Measurements from ENCODE around the gene ATP9B.
A peak's percentile ranks its signal among the peaks of the same experiment; 100 is the strongest.

ATP9B gene

GRCh38 chr18:79178113-79178531, 108.9 kb downstream of the ATP9B start:
- Histone ChIP-seq H3K36me3 (ENCODE audit: insufficient read depth, insufficient read length, low read length) (peaks cover 9% of the 10 kb centered on the region), H3K4me3 (ENCODE audit: insufficient read length, low read depth) (no peak overlapping the region), H3K4me1 (ENCODE audit: insufficient read depth, insufficient read length) (no peaks in the 10 kb centered on the region), H3K27me3 (ENCODE audit: insufficient read depth, insufficient read length) (no peaks in the 10 kb centered on the region), H3K9me3 (ENCODE audit: insufficient read depth, low read length) (no peaks in the 10 kb centered on the region), H3K9ac (ENCODE audit: insufficient read length, low read depth) (no peak overlapping the region)
- TF ChIP-seq SUZ12 (IDR thresholded peaks at IDR 0.05; ENCODE audit: extremely low read depth, insufficient read depth, insufficient read length) (no peak), ZNF274 (IDR thresholded peaks at IDR 0.05; ENCODE audit: low read depth, low read length) (no peak), YY1 (IDR thresholded peaks at IDR 0.05; ENCODE audit: insufficient read depth, insufficient read length) (no peak)
- no peak for DNase-seq (ENCODE audit: low read depth, low spot score)

GRCh38 chr18:79182047-79182713, 113.0 kb downstream of the ATP9B start:
- H3K9ac ChIP-seq (ENCODE audit: insufficient read length, low read depth) = no peak overlapping the region
- H3K4me1 ChIP-seq (ENCODE audit: insufficient read depth, insufficient read length) = no peaks in the 10 kb centered on the region

GRCh38 chr18:79185648-79186047, 116.5 kb downstream of the ATP9B start:
- Histone ChIP-seq H3K4me1 (ENCODE audit: insufficient read depth, insufficient read length) (no peaks in the 10 kb centered on the region), H3K9me3 (ENCODE audit: insufficient read depth, low read length) (no peaks in the 10 kb centered on the region), H3K36me3 (ENCODE audit: insufficient read depth, insufficient read length, low read length) (no peaks in the 10 kb centered on the region), H3K4me3 (ENCODE audit: insufficient read length, low read depth) (no peak overlapping the region), H3K27me3 (ENCODE audit: insufficient read depth, insufficient read length) (no peaks in the 10 kb centered on the region), H3K9ac (ENCODE audit: insufficient read length, low read depth) (no peak overlapping the region)
- TF ChIP-seq SUZ12 (IDR thresholded peaks at IDR 0.05; ENCODE audit: extremely low read depth, insufficient read depth, insufficient read length) (no peak), ZNF274 (IDR thresholded peaks at IDR 0.05; ENCODE audit: low read depth, low read length) (no peak), YY1 (IDR thresholded peaks at IDR 0.05; ENCODE audit: insufficient read depth, insufficient read length) (no peak)
- DNase-seq (ENCODE audit: low read depth, low spot score) = no peak

More at GRCh38 chr18:79182047-79182713, 113.0 kb downstream of the ATP9B start:
- DNase-seq (ENCODE audit: low read depth, low spot score) = peak; percentile 46
- Histone ChIP-seq H3K27me3 (ENCODE audit: insufficient read depth, insufficient read length) (no peaks in the 10 kb centered on the region), H3K9me3 (ENCODE audit: insufficient read depth, low read length) (no peaks in the 10 kb centered on the region), H3K4me3 (ENCODE audit: insufficient read length, low read depth) (no peak overlapping the region), H3K36me3 (ENCODE audit: insufficient read depth, insufficient read length, low read length) (peaks cover 5% of the 10 kb centered on the region)
- TF ChIP-seq YY1 (IDR thresholded peaks at IDR 0.05; ENCODE audit: insufficient read depth, insufficient read length) (no peak), SUZ12 (IDR thresholded peaks at IDR 0.05; ENCODE audit: extremely low read depth, insufficient read depth, insufficient read length) (no peak), ZNF274 (IDR thresholded peaks at IDR 0.05; ENCODE audit: low read depth, low read length) (no peak)

DNA sequence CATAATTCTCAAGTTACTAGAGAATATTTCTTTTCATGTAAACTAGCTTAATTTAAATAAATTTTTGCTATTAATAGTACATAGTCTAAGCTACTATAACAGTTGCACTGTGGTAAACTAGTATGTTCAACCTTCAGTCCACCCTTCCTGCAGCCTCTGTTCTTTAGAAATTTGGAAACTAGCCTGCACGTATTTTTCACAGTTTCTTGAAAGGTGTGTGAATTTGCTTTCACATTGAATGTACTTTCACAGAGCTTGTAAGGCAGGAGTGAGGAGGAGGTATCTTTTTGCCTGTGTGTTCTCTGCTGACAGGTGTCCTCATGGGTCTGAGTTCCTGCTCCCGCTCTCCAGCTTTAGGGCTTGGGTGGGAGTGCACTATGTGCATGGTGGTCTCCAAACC, 117.5 kb downstream of the ATP9B start:
- Histone ChIP-seq H3K4me1 (ENCODE audit: insufficient read depth, insufficient read length) (no peaks in the 10 kb centered on the region), H3K9ac (ENCODE audit: insufficient read length, low read depth) (no peak overlapping the region), H3K4me3 (ENCODE audit: insufficient read length, low read depth) (no peak overlapping the region), H3K9me3 (ENCODE audit: insufficient read depth, low read length) (no peaks in the 10 kb centered on the region), H3K36me3 (ENCODE audit: insufficient read depth, insufficient read length, low read length) (no peaks in the 10 kb centered on the region), H3K27me3 (ENCODE audit: insufficient read depth, insufficient read length) (no peaks in the 10 kb centered on the region)
- no peak for DNase-seq (ENCODE audit: low read depth, low spot score)
- TF ChIP-seq YY1 (IDR thresholded peaks at IDR 0.05; ENCODE audit: insufficient read depth, insufficient read length) (no peak), SUZ12 (IDR thresholded peaks at IDR 0.05; ENCODE audit: extremely low read depth, insufficient read depth, insufficient read length) (no peak), ZNF274 (IDR thresholded peaks at IDR 0.05; ENCODE audit: low read depth, low read length) (no peak)

GRCh38 chr18:79187532-79188277, 118.5 kb downstream of the ATP9B start:
- no peak overlapping the region for H3K9ac ChIP-seq (ENCODE audit: insufficient read length, low read depth)
- no peaks in the 10 kb centered on the region for H3K4me1 ChIP-seq (ENCODE audit: insufficient read depth, insufficient read length)
- no peak for DNase-seq (ENCODE audit: low read depth, low spot score)
- no peaks in the 10 kb centered on the region for H3K27me3 ChIP-seq (ENCODE audit: insufficient read depth, insufficient read length)
- no peaks in the 10 kb centered on the region for H3K9me3 ChIP-seq (ENCODE audit: insufficient read depth, low read length)
- TF ChIP-seq ZNF274 (IDR thresholded peaks at IDR 0.05; ENCODE audit: low read depth, low read length) = no peak
- TF ChIP-seq YY1 (IDR thresholded peaks at IDR 0.05; ENCODE audit: insufficient read depth, insufficient read length) = no peak
- no peak for TF ChIP-seq SUZ12 (IDR thresholded peaks at IDR 0.05; ENCODE audit: extremely low read depth, insufficient read depth, insufficient read length)
- no peaks in the 10 kb centered on the region for H3K36me3 ChIP-seq (ENCODE audit: insufficient read depth, insufficient read length, low read length)
- H3K4me3 ChIP-seq (ENCODE audit: insufficient read length, low read depth) = no peak overlapping the region

DNA sequence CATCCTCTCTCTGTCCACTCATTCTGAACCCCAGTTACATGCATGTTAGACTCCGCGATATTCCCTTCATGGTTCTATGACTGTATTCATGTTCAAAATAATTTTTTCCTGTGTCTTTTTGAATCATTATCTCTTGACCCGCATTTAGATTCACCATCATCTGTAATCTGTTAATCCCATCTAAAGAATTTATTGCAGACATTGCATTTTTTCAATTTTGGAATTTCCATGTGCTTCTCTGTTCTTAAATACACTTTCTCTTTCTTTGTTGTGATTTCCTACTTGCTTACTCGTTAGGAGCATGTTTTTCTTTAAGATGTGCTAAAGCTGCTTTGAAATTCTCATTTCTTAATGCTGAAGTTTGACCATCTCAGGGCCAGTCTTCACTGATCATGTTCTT, 122.2 kb downstream of the ATP9B start:
- DNase-seq (ENCODE audit: low read depth, low spot score) = no peak
- no peaks in the 10 kb centered on the region for H3K9me3 ChIP-seq (ENCODE audit: insufficient read depth, low read length)
- no peak overlapping the region for H3K9ac ChIP-seq (ENCODE audit: insufficient read length, low read depth)
- no peaks in the 10 kb centered on the region for H3K27me3 ChIP-seq (ENCODE audit: insufficient read depth, insufficient read length)
- no peak overlapping the region for H3K4me3 ChIP-seq (ENCODE audit: insufficient read length, low read depth)
- H3K4me1 ChIP-seq (ENCODE audit: insufficient read depth, insufficient read length) = no peaks in the 10 kb centered on the region
- TF ChIP-seq YY1 (IDR thresholded peaks at IDR 0.05; ENCODE audit: insufficient read depth, insufficient read length) (no peak), ZNF274 (IDR thresholded peaks at IDR 0.05; ENCODE audit: low read depth, low read length) (no peak), SUZ12 (IDR thresholded peaks at IDR 0.05; ENCODE audit: extremely low read depth, insufficient read depth, insufficient read length) (no peak)
- H3K36me3 ChIP-seq (ENCODE audit: insufficient read depth, insufficient read length, low read length) = peaks cover 3% of the 10 kb centered on the region

DNA sequence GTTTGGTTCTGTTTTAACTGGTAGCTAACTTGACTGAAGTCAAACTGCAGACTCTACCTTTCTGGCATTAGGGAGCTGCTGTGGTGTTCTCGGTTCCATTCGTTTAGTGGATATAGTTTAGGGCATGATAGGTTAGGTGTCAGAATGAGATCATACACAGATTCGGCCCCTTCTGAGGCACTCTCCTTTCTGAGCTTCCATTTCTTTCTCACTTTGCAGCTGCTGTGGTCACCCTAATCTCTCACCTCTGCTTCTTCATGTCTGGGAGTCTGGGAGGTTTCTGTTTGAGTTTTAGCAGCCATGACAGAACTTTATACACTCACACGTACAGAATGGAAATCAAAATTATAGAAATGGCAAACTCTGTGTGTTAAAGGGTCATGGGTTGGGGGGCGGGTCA, 122.8 kb downstream of the ATP9B start:
- H3K4me3 ChIP-seq (ENCODE audit: insufficient read length, low read depth) = no peak overlapping the region
- no peaks in the 10 kb centered on the region for H3K27me3 ChIP-seq (ENCODE audit: insufficient read depth, insufficient read length)
- peaks cover 3% of the 10 kb centered on the region for H3K36me3 ChIP-seq (ENCODE audit: insufficient read depth, insufficient read length, low read length)
- TF ChIP-seq YY1 (IDR thresholded peaks at IDR 0.05; ENCODE audit: insufficient read depth, insufficient read length) (no peak), SUZ12 (IDR thresholded peaks at IDR 0.05; ENCODE audit: extremely low read depth, insufficient read depth, insufficient read length) (no peak), ZNF274 (IDR thresholded peaks at IDR 0.05; ENCODE audit: low read depth, low read length) (no peak)
- no peaks in the 10 kb centered on the region for H3K4me1 ChIP-seq (ENCODE audit: insufficient read depth, insufficient read length)
- no peak overlapping the region for H3K9ac ChIP-seq (ENCODE audit: insufficient read length, low read depth)
- no peaks in the 10 kb centered on the region for H3K9me3 ChIP-seq (ENCODE audit: insufficient read depth, low read length)
- DNase-seq (ENCODE audit: low read depth, low spot score) = no peak
